CD4-positive, alpha-beta T cell treated with Interleukin-17A for 4 hours (primary cell): Measurements from ENCODE around the gene PCDHB4.
"Not testable (repeated sequence)": the region's sequence is repeated elsewhere in the genome, so short reads cannot be mapped to it uniquely, and the experiment has no call there.

Experiments used
- DNase-seq: peaks from one replicate; pipeline ENCODE4 v3.0.0-alpha.2; 2020; ENCODE audit warnings: mixed read lengths

Gene PCDHB4

GRCh38 chr5:141121563-141121962 lies at the start of gene PCDHB4:
TSS of gene PCDHB4 (plus strand) at chr5:141121818. CDS start at chr5:141121999, 181 bp downstream.
- DNase-seq: peak; percentile 9

- no peak for DNase-seq
These were observed 43.8 kb upstream of the PCDHB4 start for GRCh38 chr5:141077826-141078225.

GRCh38 chr5:141082228-141082627 lies 39.4 kb upstream of the PCDHB4 start:
- no peak for DNase-seq

GRCh38 chr5:141084487-141084989 lies 37.1 kb upstream of the PCDHB4 start:
- DNase-seq: peak; percentile 47

GRCh38 chr5:141094481-141095262 lies 26.9 kb upstream of the PCDHB4 start, which contains the start of gene PCDHB2:
TSS of gene PCDHB2 (plus strand) at chr5:141094615. CDS start at chr5:141094791, 176 bp downstream.
- peak; percentile 4 for DNase-seq

GRCh38 chr5:141095263-141095641 lies 26.4 kb upstream of the PCDHB4 start:
- DNase-seq: no peak

- not testable (repeated sequence) for DNase-seq
These were observed 25.4 kb upstream of the PCDHB4 start for GRCh38 chr5:141096181-141096580.

GRCh38 chr5:141096586-141096985 lies 25.0 kb upstream of the PCDHB4 start:
- DNase-seq: not testable (repeated sequence)

GRCh38 chr5:141100243-141100805 lies 21.3 kb upstream of the PCDHB4 start, which contains the start of gene PCDHB3:
TSS of gene PCDHB3 (plus strand) at chr5:141100473. CDS start at chr5:141100650, 177 bp downstream.
- DNase-seq: peak; percentile 3

- DNase-seq: no peak
These were observed 20.6 kb upstream of the PCDHB4 start for GRCh38 chr5:141101059-141101458.

- DNase-seq: not testable (repeated sequence)
These were observed 19.5 kb upstream of the PCDHB4 start for GRCh38 chr5:141102070-141102469.

- not testable (repeated sequence) for DNase-seq
These were observed 19.1 kb upstream of the PCDHB4 start for GRCh38 chr5:141102471-141102870.

GRCh38 chr5:141105350-141105749 lies 16.3 kb upstream of the PCDHB4 start:
- DNase-seq: no peak

- no peak for DNase-seq
These were observed 2.4 kb upstream of the PCDHB4 start for GRCh38 chr5:141119250-141119649.

- DNase-seq: no peak
These were observed 367 bp downstream of the PCDHB4 start for GRCh38 chr5:141121985-141122384.

- not testable (repeated sequence) for DNase-seq
These were observed 1.9 kb downstream of the PCDHB4 start for GRCh38 chr5:141123396-141124135.

GRCh38 chr5:141127305-141127704 lies 5.7 kb downstream of the PCDHB4 start:
- DNase-seq: no peak

GRCh38 chr5:141135030-141135717 lies 13.6 kb downstream of the PCDHB4 start, which contains the start of gene PCDHB5:
TSS of gene PCDHB5 (plus strand) at chr5:141135206. CDS start at chr5:141135435, 229 bp downstream.
- DNase-seq: no peak

GRCh38 chr5:141135718-141136266 lies 14.2 kb downstream of the PCDHB4 start:
- no peak for DNase-seq

GRCh38 chr5:141137346-141137745 lies 15.7 kb downstream of the PCDHB4 start:
- DNase-seq: not testable (repeated sequence)

- no peak for DNase-seq
These were observed 28.2 kb downstream of the PCDHB4 start, which contains the start of gene PCDHB6 for GRCh38 chr5:141149812-141150211. TSS of gene PCDHB6 (plus strand) at chr5:141150057. CDS start at chr5:141150258, 201 bp downstream.
